ENCODE results near the gene SOCS6. TPM values are rescaled to one million over a fixed set of nuclear protein-coding genes. Genes with fewer than 3 reads are reported as not detected.

Gene SOCS6
- total RNA-seq, 6 donors from 2014 or later: 11.0 to 29.2 (median 19.8) TPM

DNA sequence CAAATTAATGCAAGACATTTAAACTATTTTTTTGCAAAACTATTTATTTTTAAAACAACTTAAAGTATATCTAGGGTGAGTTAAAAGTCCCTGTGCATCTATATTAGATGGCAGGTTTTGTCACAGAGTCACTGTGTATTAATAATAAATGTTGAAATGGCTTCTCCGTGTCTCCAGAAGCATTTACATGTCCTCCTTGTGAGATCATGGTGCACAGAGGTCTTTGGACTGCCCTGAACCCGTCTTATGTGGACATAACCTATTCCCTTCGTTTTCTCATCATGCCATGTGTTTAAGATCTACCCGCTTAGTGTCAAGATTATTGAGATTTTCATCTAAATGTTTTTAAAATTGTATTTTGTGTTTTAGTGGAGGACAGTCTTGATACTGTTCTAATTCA is 39.3 kb downstream of the SOCS6 start:
- Histone ChIP-seq H3K9me3 (no peaks in the 10 kb centered on the region), H3K4me1 (peaks cover 0 to 3% (median 0%) of the 10 kb centered on the region in 4 donors), H3K27me3 (no peaks in the 10 kb centered on the region), H3K36me3 (peaks cover 4 to 19% (median 13%) of the 10 kb centered on the region in 4 donors), H3K4me3 (no peak overlapping the region), H3K27ac (no peak overlapping the region)
- 81 to 91% methylated on average over 4 of the region's 4 CpGs for WGBS, 2 donors
- DNase-seq (no peak), ATAC-seq (ENCODE audit: low FRiP score in 2 of 2) (no peak)
- TF ChIP-seq, protein P1, sequence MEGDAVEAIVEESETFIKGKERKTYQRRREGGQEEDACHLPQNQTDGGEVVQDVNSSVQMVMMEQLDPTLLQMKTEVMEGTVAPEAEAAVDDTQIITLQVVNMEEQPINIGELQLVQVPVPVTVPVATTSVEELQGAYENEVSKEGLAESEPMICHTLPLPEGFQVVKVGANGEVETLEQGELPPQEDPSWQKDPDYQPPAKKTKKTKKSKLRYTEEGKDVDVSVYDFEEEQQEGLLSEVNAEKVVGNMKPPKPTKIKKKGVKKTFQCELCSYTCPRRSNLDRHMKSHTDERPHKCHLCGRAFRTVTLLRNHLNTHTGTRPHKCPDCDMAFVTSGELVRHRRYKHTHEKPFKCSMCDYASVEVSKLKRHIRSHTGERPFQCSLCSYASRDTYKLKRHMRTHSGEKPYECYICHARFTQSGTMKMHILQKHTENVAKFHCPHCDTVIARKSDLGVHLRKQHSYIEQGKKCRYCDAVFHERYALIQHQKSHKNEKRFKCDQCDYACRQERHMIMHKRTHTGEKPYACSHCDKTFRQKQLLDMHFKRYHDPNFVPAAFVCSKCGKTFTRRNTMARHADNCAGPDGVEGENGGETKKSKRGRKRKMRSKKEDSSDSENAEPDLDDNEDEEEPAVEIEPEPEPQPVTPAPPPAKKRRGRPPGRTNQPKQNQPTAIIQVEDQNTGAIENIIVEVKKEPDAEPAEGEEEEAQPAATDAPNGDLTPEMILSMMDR (IDR thresholded peaks at IDR 0.05): no peak
- TF ChIP-seq EP300 (IDR thresholded peaks at IDR 0.05) (no peak), POLR2A (IDR thresholded peaks at IDR 0.05) (no peak)

- WGBS, 2 donors: 44 to 52% methylated on average over 2 of the region's 2 CpGs
- ATAC-seq (ENCODE audit: low FRiP score in 2 of 2): no peak
- Histone ChIP-seq H3K27ac (no peak overlapping the region), H3K27me3 (no peaks in the 10 kb centered on the region), H3K9me3 (no peaks in the 10 kb centered on the region), H3K36me3 (peaks cover 4 to 19% (median 13%) of the 10 kb centered on the region in 4 donors), H3K4me3 (no peak overlapping the region), H3K4me1 (peaks cover 0 to 3% (median 0%) of the 10 kb centered on the region in 4 donors)
- TF ChIP-seq, protein P1 (IDR thresholded peaks at IDR 0.05): no peak
- DNase-seq: no peak
Observed at GRCh38 chr18:70329071-70329470, 40.2 kb downstream of the SOCS6 start.

DNA sequence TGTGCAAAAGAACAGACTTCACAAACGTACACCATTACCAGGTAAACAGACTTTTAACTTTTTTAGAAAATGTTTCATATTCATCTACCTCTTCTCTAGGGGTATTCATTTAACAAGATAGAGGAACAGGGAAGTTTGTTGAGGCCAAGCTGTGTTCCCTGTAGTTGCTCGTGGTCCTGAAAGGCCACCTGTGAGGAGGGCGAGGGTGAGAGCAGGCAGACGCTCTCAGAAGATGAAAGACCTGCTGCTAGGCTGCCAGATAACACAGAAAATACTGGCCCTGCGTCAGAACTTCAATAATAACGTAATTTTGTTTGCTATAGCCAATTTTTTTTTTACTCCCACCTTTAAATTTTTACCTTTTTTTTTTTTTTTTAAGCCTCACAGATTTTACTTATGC is 42.0 kb downstream of the SOCS6 start:
- 75 to 77% methylated on average over 6 of the region's 6 CpGs for WGBS, 2 donors
- TF ChIP-seq POLR2A (IDR thresholded peaks at IDR 0.05) (no peak), EP300 (IDR thresholded peaks at IDR 0.05) (no peak), POLR2AphosphoS5 (IDR thresholded peaks at IDR 0.05) (no peak)
- TF ChIP-seq, protein P1 (IDR thresholded peaks at IDR 0.05): no peak

GRCh38 chr18:70331456-70332097 is 42.7 kb downstream of the SOCS6 start:
- Histone ChIP-seq H3K4me3 (no peak overlapping the region), H3K36me3 (no peaks in the 10 kb centered on the region), H3K27ac (no peak overlapping the region), H3K4me1 (peaks cover 0 to 3% (median 0%) of the 10 kb centered on the region in 4 donors), H3K27me3 (no peaks in the 10 kb centered on the region), H3K9me3 (no peaks in the 10 kb centered on the region)
- TF ChIP-seq, protein P1 (IDR thresholded peaks at IDR 0.05): no peak
- TF ChIP-seq POLR2A (IDR thresholded peaks at IDR 0.05) (no peak), EP300 (IDR thresholded peaks at IDR 0.05) (no peak), POLR2AphosphoS5 (IDR thresholded peaks at IDR 0.05) (no peak)
- ATAC-seq (ENCODE audit: low FRiP score in 2 of 2) (no peak), DNase-seq (no peak)
- 88 to 92% methylated on average over 5 of the region's 5 CpGs for WGBS, 2 donors

More for the DNA sequence above, 42.0 kb downstream of the SOCS6 start:
- peaks cover 0 to 4% (median under 1%) of the 10 kb centered on the region in 4 donors for H3K36me3 ChIP-seq
- no peaks in the 10 kb centered on the region for H3K27me3 ChIP-seq
- no peak overlapping the region for H3K4me3 ChIP-seq
- peaks cover 0 to 3% (median 0%) of the 10 kb centered on the region in 4 donors for H3K4me1 ChIP-seq
- no peaks in the 10 kb centered on the region for H3K9me3 ChIP-seq
- ATAC-seq (ENCODE audit: low FRiP score in 2 of 2) (no peak), DNase-seq (no peak)
- H3K27ac ChIP-seq: no peak overlapping the region

DNA sequence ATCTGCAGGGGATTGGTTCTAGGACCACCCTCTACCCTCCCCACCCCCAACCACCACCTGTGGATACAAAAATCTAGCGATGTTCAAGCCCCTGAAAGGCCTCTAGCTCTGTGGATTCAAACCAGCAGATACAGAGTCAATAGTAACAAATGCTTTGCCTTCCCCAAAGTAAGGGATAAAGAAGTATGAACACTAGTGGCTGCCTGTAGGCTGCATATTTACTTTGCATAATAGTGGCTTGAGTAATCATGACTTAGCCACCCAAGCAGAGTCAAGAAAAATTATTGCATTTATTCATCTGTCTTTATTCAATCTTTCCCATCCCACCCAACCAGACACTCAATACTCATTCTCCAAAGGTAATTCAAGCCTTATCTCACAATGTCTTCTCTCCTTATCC is 43.8 kb downstream of the SOCS6 start:
- ATAC-seq (ENCODE audit: low FRiP score in 2 of 2): no peak
- Histone ChIP-seq H3K27me3 (no peaks in the 10 kb centered on the region), H3K36me3 (no peaks in the 10 kb centered on the region), H3K27ac (no peak overlapping the region), H3K4me3 (no peak overlapping the region), H3K9me3 (no peaks in the 10 kb centered on the region), H3K4me1 (peaks cover 0 to 3% (median 0%) of the 10 kb centered on the region in 4 donors)
- DNase-seq: no peak
- TF ChIP-seq POLR2A (IDR thresholded peaks at IDR 0.05): no peak
- TF ChIP-seq, protein P1 (IDR thresholded peaks at IDR 0.05): no peak
- TF ChIP-seq EP300 (IDR thresholded peaks at IDR 0.05): no peak
- TF ChIP-seq POLR2AphosphoS5 (IDR thresholded peaks at IDR 0.05): no peak
- 79 to 82% methylated on average over 1 of the region's 1 CpG for WGBS, 2 donors
